OCI-LY7 (cell line): ENCODE data around the gene MFAP4. TPM values are rescaled to one million over a fixed set of nuclear protein-coding genes. Genes with fewer than 3 reads are reported as not detected.

Experiments used
- BruUV-seq: library from RNA; stranded (reverse); fragments of 400-500 nt; replicated peaks from 2 replicates; lab custom pipeline; 2021; lab: Mats Ljungman, UMichigan
- CTCF ChIA-PET: fragments of 300-600 bp; sonication (Branson Sonifier 250); formaldehyde crosslinking; loops from one replicate; lab custom pipeline; 2022; ENCODE audit warnings: antibody characterized with exemption; ENCODE audit not compliant: unreplicated experiment; lab: Charles Lee
- POLR2A ChIA-PET: fragments of 300-600 bp; sonication (Branson Sonifier 250); formaldehyde crosslinking; loops from one replicate; lab custom pipeline; 2022; ENCODE audit warnings: antibody characterized with exemption; lab: Charles Lee
- DNase-seq: peaks from one replicate; pipeline ENCODE4 v3.0.0-alpha.2; 2015; ENCODE audit warnings: low spot score
- H2AFZ ChIP-seq: fragments of 200-600 bp; sonication (generic), shearing (Covaris generic); 2 replicates; pipeline ENCODE4 v1.6.1; 2014; ENCODE audit warnings: mild to moderate bottlenecking, antibody characterized with exemption, low read length, moderate library complexity
- H3K27ac ChIP-seq: fragments of 200-600 bp; sonication (generic); 2 replicates; pipeline ENCODE4 v1.5.1; 2014; ENCODE audit warnings: mixed run types, low read depth, mild to moderate bottlenecking, moderate library complexity, low read length, inconsistent platforms; ENCODE audit not compliant: poor library complexity, severe bottlenecking
- H3K36me3 ChIP-seq: fragments of 200-600 bp; sonication (generic); 2 replicates; pipeline ENCODE4 v1.6.1; 2014; ENCODE audit warnings: mild to moderate bottlenecking, antibody characterized with exemption, low read length, moderate library complexity, mixed read lengths; ENCODE audit not compliant: insufficient read depth
- H3K4me1 ChIP-seq: fragments of 200-600 bp; sonication (generic); 2 replicates; pipeline ENCODE4 v1.5.1; 2014; ENCODE audit warnings: mild to moderate bottlenecking, low read length; ENCODE audit not compliant: insufficient read depth, poor library complexity, severe bottlenecking
- H3K4me2 ChIP-seq: fragments of 200-600 bp; sonication (generic); 2 replicates; pipeline ENCODE4 v1.6.1; 2014; ENCODE audit warnings: mild to moderate bottlenecking, low read length
- H3K4me3 ChIP-seq: fragments of 200-600 bp; sonication (generic); 2 replicates; pipeline ENCODE4 v1.5.1; 2014; ENCODE audit warnings: mild to moderate bottlenecking, low read depth, low read length; ENCODE audit not compliant: poor library complexity, severe bottlenecking
- H3K79me2 ChIP-seq: fragments of 200-600 bp; sonication (generic); 2 replicates; pipeline ENCODE4 v1.6.1; 2016; ENCODE audit warnings: low read depth, mild to moderate bottlenecking, low read length, moderate library complexity, mixed read lengths; ENCODE audit not compliant: insufficient read depth
- H3K9me2 ChIP-seq: fragments of 200-600 bp; sonication (generic); 2 replicates; pipeline ENCODE4 v1.6.1; 2016; ENCODE audit warnings: mild to moderate bottlenecking, low read length, mixed read lengths; ENCODE audit not compliant: insufficient read depth
- H3K9me3 ChIP-seq: fragments of 200-600 bp; sonication (generic); 2 replicates; pipeline ENCODE4 v1.6.1; 2014; ENCODE audit warnings: mild to moderate bottlenecking, mixed run types, low read length, mixed read lengths
- H4K20me1 ChIP-seq: fragments of 200-600 bp; sonication (generic); 2 replicates; pipeline ENCODE4 v1.6.1; 2014; ENCODE audit warnings: mild to moderate bottlenecking, antibody characterized with exemption, low read length, moderate library complexity, mixed read lengths; ENCODE audit not compliant: insufficient read depth
- CTCF ChIP-seq: fragments of 200-600 bp; sonication (generic); conservative IDR thresholded peaks from 2 replicates; pipeline ENCODE4 v1.5.1; 2014; ENCODE audit warnings: mild to moderate bottlenecking, antibody characterized with exemption, low read length, moderate library complexity, mixed read lengths
- EZH2phosphoT487 ChIP-seq: fragments of 200-600 bp; sonication (generic); IDR thresholded peaks from 2 replicates; pipeline ENCODE4 v1.6.1; 2018; ENCODE audit warnings: low read depth, borderline replicate concordance, mild to moderate bottlenecking, mixed run types, antibody characterized with exemption, low read length, moderate library complexity, mixed read lengths
- intact Hi-C: fragments of 100-400 bp; cut with micrococcal nuclease; formaldehyde crosslinking; loops from one replicate; pipeline ENCODE4 v1.10.0; 2022; ENCODE audit not compliant: unreplicated experiment
- total RNA-seq, 2 experiments: library from RNA; depleted of rRNA in 1 of 2; stranded (reverse); fragments of >200 nt in 1 of 2; shearing (Covaris generic) in 1 of 2; gene quantifications; 2 replicates each; pipeline ENCODE4 v1.2.3, GENCODE V29; 2014 to 2022

The MFAP4 gene
- total RNA-seq, 2 experiments from 2014 or later: 0.65 TPM; not detected in 1

- POLR2A ChIA-PET: interaction anchor here (0.7 to 2.1 kb wide), 2 partner anchors 8 to 12 kb away, joined by 3 to 13 read pairs; partner anchors contain the start of gene MAPK7
- Histone ChIP-seq H3K4me1 (peaks cover 26% of the 10 kb centered on the region), H3K79me2 (peaks cover 3% of the 10 kb centered on the region; the same call in 1 of the 2 replicates), H4K20me1 (no peaks in the 10 kb centered on the region), H2AFZ (no peak overlapping the region), H3K27ac (no peak overlapping the region), H3K4me3 (no peak overlapping the region), H3K9me3 (no peaks in the 10 kb centered on the region), H3K9me2 (no peaks in the 10 kb centered on the region), H3K4me2 (no peak overlapping the region), H3K36me3 (no peaks in the 10 kb centered on the region)
- BruUV-seq: no TSS peak
- intact Hi-C loops: loop anchor here (2.0 kb wide), 1 partner anchor 67 kb away; no protein-coding TSS in a partner anchor
- TF ChIP-seq CTCF: no peak
- TF ChIP-seq EZH2phosphoT487: no peak
- no peak for DNase-seq
- CTCF ChIA-PET: no interaction called here
Observed at GRCh38 chr17:19365833-19366636, 21.0 kb downstream of the MFAP4 start.

- TF ChIP-seq CTCF (no peak), EZH2phosphoT487 (no peak)
- intact Hi-C loops: loop anchor here (2.0 kb wide), 1 partner anchor 67 kb away; no protein-coding TSS in a partner anchor
- Histone ChIP-seq H4K20me1 (no peaks in the 10 kb centered on the region), H3K4me2 (no peak overlapping the region), H3K4me3 (no peak overlapping the region), H3K79me2 (peaks cover 3% of the 10 kb centered on the region; the same call in 1 of the 2 replicates), H3K4me1 (peaks cover 20% of the 10 kb centered on the region), H3K9me3 (no peaks in the 10 kb centered on the region), H2AFZ (no peak overlapping the region), H3K27ac (no peak overlapping the region), H3K36me3 (no peaks in the 10 kb centered on the region), H3K9me2 (no peaks in the 10 kb centered on the region)
- BruUV-seq: no TSS peak
- no peak for DNase-seq
- ChIA-PET CTCF (no interaction called here), POLR2A (interaction anchor here (0.7 to 2.1 kb wide), 2 partner anchors 9 to 12 kb away, joined by 3 to 13 read pairs; partner anchors contain the start of gene MAPK7)
Observed at GRCh38 chr17:19365499-19365817, 21.5 kb downstream of the MFAP4 start.
